Measurements from ENCODE around the gene DIRAS1. TPM values are rescaled to one million over a fixed set of nuclear protein-coding genes. Genes with fewer than 3 reads are reported as not detected.

The DIRAS1 gene
- total and polyA plus RNA-seq, 3 donors from 2014 or later = 8.1 to 33.1 (median 22.5) TPM

GRCh38 chr19:2711875-2712205 lies 9.3 kb downstream of the DIRAS1 start:
- no peak for DNase-seq
- no peak overlapping the region for H3K4me3 ChIP-seq
- WGBS, 2 donors = 73 to 89% methylated on average over 5 of the region's 5 CpGs
- no peaks in the 10 kb centered on the region for H3K9me3 ChIP-seq
- intact Hi-C loops (cut with DNase I; ENCODE audit: low total_unique reads) = no loop called here
- no peak for TF ChIP-seq POLR2A (IDR thresholded peaks at IDR 0.05)
- no peak for TF ChIP-seq CTCF (IDR thresholded peaks at IDR 0.05)
- no peaks in the 10 kb centered on the region for H3K36me3 ChIP-seq (ENCODE audit: low read depth, missing control alignments)
- no peaks in the 10 kb centered on the region for H3K27me3 ChIP-seq
- no peaks in the 10 kb centered on the region for H3K4me1 ChIP-seq
- H3K27ac ChIP-seq = no peak overlapping the region

GRCh38 chr19:2711172-2711874 lies 9.8 kb downstream of the DIRAS1 start:
- TF ChIP-seq CTCF (IDR thresholded peaks at IDR 0.05) = no peak
- no peak for TF ChIP-seq POLR2A (IDR thresholded peaks at IDR 0.05)
- no peaks in the 10 kb centered on the region for H3K27me3 ChIP-seq
- no peaks in the 10 kb centered on the region for H3K4me1 ChIP-seq
- no peak overlapping the region for H3K4me3 ChIP-seq
- H3K36me3 ChIP-seq (ENCODE audit: low read depth, missing control alignments) = no peaks in the 10 kb centered on the region
- 71 to 75% methylated on average over 17 of the region's 17 CpGs for WGBS, 2 donors
- intact Hi-C loops (cut with DNase I; ENCODE audit: low total_unique reads) = no loop called here
- no peak overlapping the region for H3K27ac ChIP-seq
- DNase-seq = no peak
- H3K9me3 ChIP-seq = no peaks in the 10 kb centered on the region

- Histone ChIP-seq H3K36me3 (ENCODE audit: low read depth, missing control alignments) (no peaks in the 10 kb centered on the region), H3K4me3 (no peak overlapping the region), H3K27me3 (no peaks in the 10 kb centered on the region), H3K27ac (no peak overlapping the region), H3K4me1 (peaks cover 4% of the 10 kb centered on the region), H3K9me3 (no peaks in the 10 kb centered on the region)
- no peak for DNase-seq
- TF ChIP-seq POLR2A (IDR thresholded peaks at IDR 0.05) (no peak), CTCF (IDR thresholded peaks at IDR 0.05) (no peak)
- intact Hi-C loops (cut with DNase I; ENCODE audit: low total_unique reads) = no loop called here
- WGBS, 2 donors = 96 to 97% methylated on average over 5 of the region's 5 CpGs
These were observed 14.9 kb downstream of the DIRAS1 start for GRCh38 chr19:2706251-2706650.

GRCh38 chr19:2703691-2704216 lies 17.4 kb downstream of the DIRAS1 start:
- no peak for DNase-seq
- Histone ChIP-seq H3K36me3 (ENCODE audit: low read depth, missing control alignments) (no peaks in the 10 kb centered on the region), H3K4me1 (peaks cover 7% of the 10 kb centered on the region), H3K27me3 (no peaks in the 10 kb centered on the region), H3K4me3 (no peak overlapping the region), H3K9me3 (no peaks in the 10 kb centered on the region), H3K27ac (no peak overlapping the region)
- TF ChIP-seq POLR2A (IDR thresholded peaks at IDR 0.05) (no peak), CTCF (IDR thresholded peaks at IDR 0.05) (no peak)
- intact Hi-C loops (cut with DNase I; ENCODE audit: low total_unique reads) = no loop called here
- 67 to 74% methylated on average over 6 of the region's 6 CpGs for WGBS, 2 donors

GRCh38 chr19:2703077-2703437 lies 18.1 kb downstream of the DIRAS1 start:
- Histone ChIP-seq H3K27ac (no peak overlapping the region), H3K27me3 (no peaks in the 10 kb centered on the region), H3K4me3 (peak overlapping the region in 1 of 2 donors; percentile 62), H3K36me3 (ENCODE audit: low read depth, missing control alignments) (no peaks in the 10 kb centered on the region), H3K9me3 (no peaks in the 10 kb centered on the region), H3K4me1 (peaks cover 7% of the 10 kb centered on the region)
- 64 to 72% methylated on average over 5 of the region's 5 CpGs for WGBS, 2 donors
- no peak for DNase-seq
- intact Hi-C loops (cut with DNase I; ENCODE audit: low total_unique reads) = no loop called here
- TF ChIP-seq POLR2A (IDR thresholded peaks at IDR 0.05) (no peak), CTCF (IDR thresholded peaks at IDR 0.05) (no peak)

All from testis (tissue), 3 donors.